COLO829 (cell line): Measurements from ENCODE around the gene CLSTN2.

Experiments
- DNase-seq: peaks from one replicate; pipeline ENCODE4 v3.0.0; 2012; ENCODE audit warnings: low spot score

The CLSTN2 gene

GRCh38 chr3:140424211-140424610 is 489.2 kb downstream of the CLSTN2 start:
- DNase-seq, result no peak

DNA sequence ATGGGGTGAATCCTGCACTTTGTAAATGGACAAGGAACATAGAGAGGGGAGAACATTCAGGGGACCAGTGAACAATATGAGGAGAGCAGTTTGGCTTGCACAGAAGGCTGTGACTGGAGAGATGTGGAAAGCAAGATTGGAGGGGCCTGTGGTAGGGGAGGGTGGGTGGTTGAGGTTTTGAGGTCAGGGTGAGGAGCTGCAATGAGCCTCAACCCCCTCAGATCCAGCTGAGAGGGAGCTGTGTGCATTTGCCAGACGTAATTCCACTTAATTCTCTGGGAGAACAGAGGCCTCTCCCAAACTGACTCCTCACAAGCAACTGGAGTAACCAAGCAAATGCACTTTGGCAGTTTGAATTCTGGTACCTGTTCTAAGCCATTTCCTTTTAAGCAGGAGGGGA is 489.7 kb downstream of the CLSTN2 start:
- no peak for DNase-seq

GRCh38 chr3:140427786-140428185 is 492.8 kb downstream of the CLSTN2 start:
- DNase-seq, result no peak

DNA sequence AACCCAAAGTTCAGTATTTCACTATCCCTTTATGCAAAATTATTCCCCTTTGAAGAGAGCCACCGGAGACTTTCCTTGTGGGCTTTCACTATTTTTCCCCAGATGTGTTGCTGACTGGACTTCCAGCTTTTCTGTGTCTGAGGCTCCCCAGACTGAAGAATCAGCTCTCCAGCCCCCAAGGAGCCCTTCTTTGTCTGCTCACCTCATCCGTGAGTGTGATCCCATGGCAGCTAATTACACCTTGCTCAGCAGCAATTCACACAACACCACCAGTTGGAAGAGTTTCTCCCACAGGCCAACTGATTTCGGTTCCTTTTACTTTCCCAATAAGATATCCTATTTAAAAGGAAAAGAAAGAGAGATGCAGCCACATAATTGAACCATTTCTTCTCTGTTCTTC is 493.4 kb downstream of the CLSTN2 start:
- no peak for DNase-seq

GRCh38 chr3:140429791-140430190 is 494.8 kb downstream of the CLSTN2 start:
- no peak for DNase-seq

DNA sequence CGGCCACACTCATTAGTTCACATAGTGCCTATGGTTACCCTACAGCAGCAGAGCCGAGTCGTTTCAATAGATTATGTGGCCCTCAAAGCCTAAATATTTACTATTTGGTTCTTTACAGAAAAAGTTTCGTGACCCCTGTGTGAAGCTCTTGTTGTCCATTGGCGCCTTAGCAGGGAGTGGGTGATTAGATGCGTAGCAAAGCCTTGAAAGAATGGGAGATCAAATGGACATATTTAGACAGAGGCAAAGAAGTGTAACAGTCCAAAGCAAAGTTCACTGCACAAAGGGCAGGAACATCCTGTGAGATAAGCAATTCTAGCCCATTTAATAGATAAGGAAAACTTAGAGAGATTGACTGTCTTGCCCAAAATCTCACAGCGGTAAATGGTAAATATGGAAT is 495.5 kb downstream of the CLSTN2 start:
- DNase-seq, result no peak

- no peak for DNase-seq
Measured at GRCh38 chr3:140432229-140432669, 497.3 kb downstream of the CLSTN2 start.

GRCh38 chr3:140433431-140433830 is 498.4 kb downstream of the CLSTN2 start:
- no peak for DNase-seq

- no peak for DNase-seq
Measured at GRCh38 chr3:140434261-140434905, 499.4 kb downstream of the CLSTN2 start.

- no peak for DNase-seq
Measured at GRCh38 chr3:140436421-140436820, 501.4 kb downstream of the CLSTN2 start.

DNA sequence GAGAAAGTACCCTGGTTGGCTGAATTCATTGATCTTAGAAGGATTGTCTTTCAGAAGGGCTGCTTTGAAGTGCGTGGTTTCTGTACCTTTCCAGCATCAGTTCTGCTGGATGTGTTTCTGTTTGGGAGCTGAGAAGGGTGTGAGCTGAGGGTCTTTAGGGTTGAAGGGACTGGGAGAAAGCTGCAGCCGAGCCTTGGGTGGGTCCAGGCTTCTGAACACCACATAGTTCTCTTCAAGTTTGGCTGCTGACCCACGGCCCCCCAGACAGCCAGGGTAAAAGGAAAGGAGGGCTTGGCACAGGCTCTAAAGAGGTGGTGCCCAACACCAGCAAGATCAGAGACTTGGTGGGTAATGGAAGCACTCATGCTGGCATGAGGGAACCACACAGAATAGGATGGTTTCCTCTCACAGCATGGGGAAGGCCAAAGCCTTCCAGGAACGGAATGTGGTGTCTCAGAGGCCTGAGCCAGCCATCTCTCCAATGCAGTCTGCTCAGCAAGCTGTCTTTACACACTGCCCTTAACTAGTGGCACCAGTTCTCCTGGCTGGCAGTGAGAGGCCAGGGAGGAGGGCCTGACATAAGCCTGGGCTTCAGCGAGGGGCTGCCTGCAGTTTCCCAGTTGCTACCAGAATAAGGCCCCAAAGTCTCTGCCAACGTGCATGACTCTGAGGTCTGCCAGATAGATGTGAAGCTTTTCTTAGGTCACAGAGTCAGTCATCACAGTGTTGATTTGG is 503.9 kb downstream of the CLSTN2 start:
- DNase-seq, result no peak

- DNase-seq, result no peak
Measured at GRCh38 chr3:140439527-140439926, 504.5 kb downstream of the CLSTN2 start.

- DNase-seq, result no peak
Measured at GRCh38 chr3:140440446-140440845, 505.5 kb downstream of the CLSTN2 start.

GRCh38 chr3:140441006-140441405 is 506.0 kb downstream of the CLSTN2 start:
- no peak for DNase-seq

DNA sequence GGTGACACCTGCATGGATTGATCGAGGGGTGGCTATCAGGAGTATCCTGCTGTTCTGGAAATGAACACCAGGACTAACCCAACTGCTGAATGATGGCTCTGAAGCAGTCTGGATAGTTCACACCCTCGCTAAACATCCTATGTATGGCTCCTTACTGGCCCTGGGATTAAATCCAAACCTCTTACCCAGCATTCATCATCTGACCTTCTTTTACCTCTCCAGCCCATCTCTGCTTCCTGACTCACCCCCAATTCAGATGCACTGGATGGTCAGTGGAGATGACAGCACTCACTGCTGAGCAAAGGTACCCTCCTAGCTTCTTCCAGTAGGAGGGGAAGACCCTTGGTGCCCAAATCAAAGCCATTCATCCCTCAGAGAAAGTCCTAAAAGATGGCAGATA is 507.6 kb downstream of the CLSTN2 start:
- no peak for DNase-seq

DNA sequence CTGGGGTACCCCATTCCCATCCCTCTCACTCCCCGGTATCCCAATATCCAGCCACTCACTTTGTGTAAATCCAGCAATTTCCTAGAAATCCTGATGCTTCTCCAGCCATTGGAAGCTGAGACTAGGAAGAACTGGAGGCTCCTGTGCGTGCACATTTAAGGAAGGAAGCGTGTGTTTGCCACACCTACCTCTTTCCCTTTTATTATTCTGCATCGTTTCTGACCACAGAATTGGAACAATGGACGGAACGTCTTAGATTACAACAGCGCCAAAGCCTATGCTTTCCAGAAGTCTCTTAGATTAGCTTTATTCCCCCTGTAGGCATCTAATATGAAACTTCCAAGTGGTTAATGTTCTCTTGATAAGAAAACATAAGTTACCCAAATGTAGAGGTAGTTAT is 508.1 kb downstream of the CLSTN2 start:
- DNase-seq, result no peak

- no peak for DNase-seq
Measured at GRCh38 chr3:140443806-140444205, 508.8 kb downstream of the CLSTN2 start.

DNA sequence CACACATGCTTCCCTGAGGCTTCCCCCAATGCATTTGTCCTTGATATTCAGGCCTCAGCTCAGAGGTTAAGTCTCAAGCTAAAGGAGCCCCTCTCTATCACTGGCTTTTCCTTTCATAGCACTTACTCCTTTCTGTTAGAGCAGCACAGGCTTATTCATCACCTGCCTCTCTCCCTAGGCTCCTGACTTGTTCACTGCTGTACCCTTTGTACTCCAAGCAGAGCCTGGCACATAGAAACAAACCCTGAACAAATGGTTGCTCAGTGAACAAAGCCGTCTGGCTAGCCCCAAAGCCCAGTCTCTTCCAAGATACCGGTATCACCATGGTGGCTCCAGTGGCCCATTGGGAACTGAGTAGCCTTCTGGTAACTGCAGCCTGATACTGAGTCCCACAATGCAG is 511.7 kb downstream of the CLSTN2 start:
- no peak for DNase-seq

GRCh38 chr3:140447136-140447535 is 512.2 kb downstream of the CLSTN2 start:
- no peak for DNase-seq

- no peak for DNase-seq
Measured at GRCh38 chr3:140448001-140448400, 513.0 kb downstream of the CLSTN2 start.

- no peak for DNase-seq
Measured at GRCh38 chr3:140449413-140450256, 514.6 kb downstream of the CLSTN2 start.

DNA sequence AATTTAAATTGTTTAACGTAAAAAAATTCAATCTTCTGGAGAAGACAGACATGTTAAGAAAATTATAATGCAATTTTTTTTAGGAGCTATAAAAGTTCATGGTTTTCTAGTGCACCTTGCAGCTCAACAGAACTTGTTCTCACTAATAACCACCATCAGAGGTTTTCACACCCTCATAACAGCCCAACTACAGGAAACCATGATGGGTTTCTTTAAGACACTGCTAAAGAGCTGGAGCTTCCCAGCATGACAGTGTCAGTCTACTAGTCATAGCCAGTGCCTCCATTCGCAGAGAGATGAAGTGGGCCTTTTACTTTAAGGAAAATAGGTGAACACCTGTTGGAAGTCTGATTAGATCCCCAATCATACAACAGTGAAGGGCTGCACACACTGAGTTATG is 518.8 kb downstream of the CLSTN2 start:
- DNase-seq, result no peak
